Fibroblast of skin of right biceps (primary cell): ENCODE results near the gene OGFOD2.
A peak's percentile ranks its signal among the peaks of the same experiment; 100 is the strongest.

ENCODE experiments used
- DNase-seq: peaks from one replicate; pipeline ENCODE4 v3.0.0-alpha.2; 2013

OGFOD2 gene

GRCh38 chr12:122951979-122952892 lies 22.8 kb upstream of the OGFOD2 start:
- peak; percentile 64 for DNase-seq

- no peak for DNase-seq
Observed at GRCh38 chr12:122955156-122955555, 19.9 kb upstream of the OGFOD2 start.

DNA sequence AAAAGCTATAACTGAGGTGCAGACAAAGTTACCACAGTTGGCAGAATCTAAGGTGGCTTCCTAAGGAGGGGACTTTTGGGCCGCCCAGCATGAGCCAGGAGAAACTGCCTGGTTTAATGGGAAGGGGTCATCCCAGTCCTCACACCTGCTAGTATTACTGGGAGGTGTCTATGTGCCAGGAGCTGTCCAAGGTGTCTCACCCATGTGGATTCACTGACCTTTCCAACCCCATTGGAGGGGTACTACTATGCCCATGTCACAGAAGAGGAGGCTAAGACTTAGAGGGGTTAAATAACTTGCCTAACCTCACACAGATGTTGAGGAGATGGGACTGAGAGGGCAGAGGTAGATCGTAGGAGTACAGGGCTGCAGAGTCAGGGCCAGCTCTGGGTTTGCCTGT lies 19.0 kb upstream of the OGFOD2 start:
- no peak for DNase-seq

DNA sequence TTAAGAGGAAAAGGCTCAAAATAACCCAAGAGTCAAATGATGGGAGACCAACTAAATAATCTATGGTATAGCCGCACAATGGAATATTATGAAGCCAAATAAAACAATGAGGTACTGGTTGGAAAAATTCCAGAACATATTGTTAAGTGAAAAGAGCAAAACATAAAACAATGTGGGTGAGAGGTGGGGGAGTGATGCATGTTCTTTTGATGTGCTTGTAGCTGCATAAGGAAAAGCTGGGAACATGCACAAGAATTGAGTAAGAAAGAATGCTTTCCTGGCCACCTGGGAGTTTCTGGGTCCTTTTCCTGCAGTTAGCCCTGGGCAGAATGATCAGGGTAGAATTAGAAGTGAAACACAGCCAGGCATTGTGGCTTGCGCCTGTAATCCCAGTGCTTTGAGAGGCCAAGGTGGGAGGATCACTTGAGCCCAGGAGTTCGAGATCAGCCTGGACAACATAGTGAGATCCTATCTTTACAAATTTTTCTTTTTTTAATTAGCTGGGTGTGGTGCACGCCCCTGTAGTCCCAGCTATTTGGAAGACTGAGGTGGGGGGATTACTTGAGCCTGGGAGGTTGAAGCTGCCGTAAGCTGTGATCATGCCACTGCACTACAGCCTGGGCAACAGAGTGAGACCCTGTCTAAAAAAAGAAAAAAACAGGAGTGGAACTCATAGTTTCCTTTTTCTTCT lies 16.7 kb upstream of the OGFOD2 start:
- DNase-seq: no peak

DNA sequence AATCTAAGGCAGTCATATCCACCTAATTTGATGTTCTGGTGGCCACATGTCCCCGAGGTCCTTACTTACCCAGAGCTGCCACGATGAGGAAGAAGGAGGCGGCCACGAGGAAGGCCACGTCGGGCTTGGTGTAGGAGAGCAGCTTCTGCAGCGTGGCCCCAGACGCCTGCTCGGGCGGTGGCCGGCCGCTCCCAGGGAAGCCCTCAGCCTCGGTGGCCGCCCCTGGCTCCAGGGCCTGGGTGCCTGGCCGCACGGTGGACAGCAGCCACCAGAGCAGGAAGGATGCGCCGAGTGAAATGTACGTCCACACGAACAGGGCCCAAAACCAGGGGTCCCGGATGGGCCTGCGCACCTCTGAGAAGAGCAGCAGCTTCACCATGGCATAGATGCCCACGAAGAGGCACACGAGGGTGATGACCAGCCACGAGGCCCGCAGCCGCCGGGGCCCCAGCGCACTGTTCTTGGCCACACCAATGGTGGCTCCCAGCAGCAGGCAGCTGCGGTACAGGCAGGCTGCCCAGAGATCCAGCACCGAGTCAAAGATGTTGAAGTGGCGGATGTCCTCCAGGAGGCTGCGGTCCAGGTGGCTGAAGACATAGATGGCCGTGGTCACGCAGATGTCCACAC lies 15.4 kb upstream of the OGFOD2 start:
- DNase-seq: no peak

DNA sequence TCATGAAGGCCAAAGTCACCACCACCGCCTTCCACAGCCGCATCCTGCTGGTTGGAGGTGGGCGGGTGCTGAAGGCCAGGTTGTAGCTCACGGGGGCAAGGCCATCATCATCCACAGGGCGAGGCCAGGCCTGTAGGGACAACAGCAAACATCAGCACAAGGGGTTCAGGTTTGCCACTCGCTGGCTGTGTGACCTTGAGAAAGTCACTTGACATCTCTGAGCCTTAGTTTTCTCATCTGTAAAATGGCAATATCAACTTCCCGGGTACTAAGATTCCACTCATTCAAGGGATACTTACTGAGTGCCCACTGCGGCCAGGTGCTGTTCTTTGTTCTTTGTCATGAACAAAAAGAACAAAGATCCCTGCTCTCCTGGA lies 14.9 kb upstream of the OGFOD2 start:
- DNase-seq: no peak

- DNase-seq: no peak
Observed at GRCh38 chr12:122961531-122962329, 13.3 kb upstream of the OGFOD2 start.

- no peak for DNase-seq
Observed at GRCh38 chr12:122963941-122964265, 11.1 kb upstream of the OGFOD2 start.

DNA sequence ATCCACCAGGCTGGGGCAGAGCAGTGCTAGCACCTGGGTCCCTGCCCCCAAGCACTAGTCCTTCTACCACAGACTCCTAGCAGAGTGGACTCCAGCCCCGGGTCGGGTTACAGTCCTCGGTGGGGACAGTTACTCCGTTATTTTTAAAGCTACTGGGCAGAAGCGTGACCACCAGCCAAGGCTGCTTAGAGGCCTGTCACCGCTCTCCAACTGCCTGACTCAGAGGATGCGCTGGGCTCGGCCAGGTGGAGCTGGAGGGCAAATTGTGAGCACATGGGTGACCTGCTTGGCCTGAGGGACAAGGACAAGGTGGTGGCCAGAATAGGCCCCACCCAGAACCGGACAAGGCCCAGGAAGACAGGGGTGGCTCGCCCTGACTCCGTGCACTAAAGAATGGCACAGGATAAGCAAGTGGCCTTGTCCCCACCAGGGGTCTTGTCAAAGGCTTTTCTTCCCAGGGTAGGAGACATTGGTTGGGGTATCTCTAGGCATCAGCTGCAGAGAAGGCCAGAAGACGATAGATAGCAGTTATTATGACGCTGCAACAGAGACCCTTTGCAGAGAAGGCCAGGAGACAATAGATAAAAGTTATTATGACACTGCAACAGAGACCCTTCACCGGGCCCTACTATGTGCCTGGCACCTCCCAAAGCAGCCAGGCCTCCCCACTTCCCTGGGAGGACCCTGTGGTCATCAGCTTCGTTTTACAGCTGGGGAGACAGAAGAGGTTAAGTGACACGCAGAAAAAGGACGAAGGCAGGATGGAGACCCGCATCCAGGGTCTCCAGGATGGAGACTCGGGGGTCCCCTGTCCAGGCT lies 10.4 kb upstream of the OGFOD2 start:
- DNase-seq: no peak

GRCh38 chr12:122965321-122965751 lies 9.7 kb upstream of the OGFOD2 start:
- no peak for DNase-seq

DNA sequence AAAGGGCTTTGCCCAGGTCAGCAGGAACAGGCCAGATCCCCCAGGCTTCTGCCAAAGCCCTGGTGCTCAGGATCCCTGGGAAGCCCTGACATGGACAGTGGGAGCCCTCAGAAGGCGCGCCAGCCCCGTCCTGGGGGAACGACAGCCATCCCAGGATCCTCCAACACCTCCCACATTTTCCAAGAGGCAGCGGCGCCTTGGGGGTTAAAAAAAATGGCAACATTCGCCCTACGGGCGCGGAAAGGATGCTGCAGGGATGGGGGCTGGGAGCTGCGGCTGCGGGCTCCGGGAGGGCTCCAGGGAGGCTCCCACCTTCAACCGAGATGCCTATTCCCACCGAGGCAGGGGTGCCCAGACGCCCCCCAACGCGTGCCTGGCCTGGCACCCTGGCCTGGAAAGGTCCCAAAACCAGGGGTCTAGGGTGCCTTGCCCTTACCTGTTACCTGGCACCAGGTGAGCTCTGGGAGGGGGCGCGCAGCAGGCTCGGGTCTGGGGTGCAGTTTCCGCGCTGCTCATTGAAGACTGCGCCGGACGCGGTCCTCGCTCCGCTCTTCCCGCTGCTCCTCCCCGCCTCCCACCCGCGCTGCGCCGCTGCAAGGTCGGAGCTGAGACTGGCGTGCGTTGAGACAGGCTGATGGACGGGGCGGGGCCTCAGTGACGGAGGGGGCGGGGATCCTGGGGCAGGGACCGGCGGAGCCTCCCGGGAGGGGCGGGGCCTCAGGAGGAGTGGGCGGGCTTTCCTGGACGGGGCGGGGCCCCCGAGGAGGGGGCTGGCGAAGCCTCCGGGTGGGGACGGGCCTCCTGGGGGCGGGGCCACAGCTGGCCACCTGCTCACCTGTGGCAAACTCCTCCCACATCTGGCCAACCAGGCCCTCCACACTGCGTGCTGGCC lies 8.9 kb upstream of the OGFOD2 start, which contains the start of gene ABCB9:
TSS of gene ABCB9 (minus strand) at position 613 of the 892 bp plus-strand sequence. CDS start 6,228 bp downstream, outside the sequence.
- peak; percentile 91 for DNase-seq

DNA sequence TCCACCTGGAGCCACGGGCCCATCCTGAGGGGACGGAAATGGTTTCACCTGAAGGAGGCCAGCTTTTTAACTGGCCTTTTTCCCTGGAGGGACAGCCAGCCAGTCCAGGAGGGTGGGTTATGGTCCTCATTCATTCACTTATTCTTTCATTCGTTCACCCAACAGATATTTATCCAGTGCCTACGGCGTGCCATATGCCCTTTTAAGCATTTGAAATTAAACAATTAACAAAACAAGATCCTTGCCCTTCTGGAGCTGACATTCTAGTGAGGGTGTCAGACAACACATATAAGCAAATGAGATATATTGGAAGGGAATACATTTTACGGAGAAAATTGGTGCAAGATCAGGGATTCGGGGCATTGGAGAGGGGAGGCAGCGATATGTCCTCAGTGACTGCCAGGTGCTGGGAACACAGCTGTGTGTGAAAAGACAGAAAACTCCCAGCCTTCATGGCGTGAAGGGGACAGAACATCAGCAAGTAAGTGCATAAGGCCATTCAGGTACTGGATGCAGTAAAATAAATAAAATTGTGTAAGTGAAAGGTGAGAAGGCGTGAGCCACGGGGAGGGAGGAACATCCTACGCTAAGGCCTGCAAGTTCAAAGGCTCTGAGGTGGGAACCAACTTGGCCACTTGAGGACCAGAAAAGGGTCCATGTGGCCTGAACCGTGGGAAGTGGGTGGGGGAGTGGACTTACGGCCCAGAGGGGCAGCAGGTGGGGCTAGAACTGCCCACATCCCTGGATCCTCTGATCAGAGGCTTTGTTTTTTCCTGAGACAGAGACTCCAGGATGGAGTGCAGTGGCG lies 8.1 kb upstream of the OGFOD2 start:
- DNase-seq: no peak

DNA sequence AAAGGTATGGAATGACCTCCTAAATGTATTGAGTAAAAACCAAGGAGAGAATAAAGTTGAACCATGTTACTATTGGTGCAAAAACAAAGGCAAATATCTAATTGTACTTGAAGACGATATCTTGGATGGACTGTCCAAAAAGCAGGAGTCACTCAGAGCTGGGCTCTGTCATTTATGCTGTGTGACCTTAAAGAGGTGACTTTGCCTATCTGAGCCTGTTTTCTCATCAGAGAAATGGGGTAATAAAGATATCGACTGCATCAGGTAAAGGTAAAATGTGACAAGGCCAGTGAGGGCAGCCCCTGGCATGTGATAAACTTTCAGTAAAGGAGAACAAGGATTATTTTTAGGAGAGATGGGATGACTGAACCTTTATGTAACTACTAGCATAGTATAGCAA lies 6.9 kb upstream of the OGFOD2 start:
- DNase-seq: no peak

GRCh38 chr12:122969676-122970075 lies 5.4 kb upstream of the OGFOD2 start:
- no peak for DNase-seq

DNA sequence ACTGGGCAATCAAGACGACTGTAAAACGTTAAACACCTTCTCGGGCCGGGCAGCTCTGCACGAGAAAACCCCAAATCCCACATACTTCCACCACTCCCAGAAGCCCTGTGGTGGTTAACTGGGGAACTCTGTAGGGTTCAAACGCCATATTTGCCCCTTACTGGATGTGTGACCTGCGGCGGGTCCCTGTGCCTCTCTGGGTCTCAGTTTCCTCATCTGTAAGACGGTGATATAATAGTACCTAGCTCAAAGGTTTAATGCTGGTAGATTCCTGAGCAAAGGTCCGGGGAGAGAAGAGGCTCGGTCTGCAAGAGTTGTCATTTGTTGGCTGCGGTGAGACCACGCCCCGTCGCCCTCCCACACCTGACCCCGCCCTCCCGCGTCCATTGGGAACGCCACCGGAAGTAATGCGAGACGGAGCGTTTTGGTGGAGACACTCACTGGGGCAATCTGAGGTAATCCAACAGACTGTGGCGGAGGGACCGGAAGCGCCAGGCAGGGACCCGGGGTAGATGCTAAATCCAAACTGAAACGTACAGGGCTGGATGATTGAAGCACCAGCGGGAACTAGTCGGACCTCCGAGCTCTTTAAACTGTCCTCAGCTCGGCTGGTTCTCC lies 661 bp upstream of the OGFOD2 start:
- DNase-seq: peak; percentile 99

DNA sequence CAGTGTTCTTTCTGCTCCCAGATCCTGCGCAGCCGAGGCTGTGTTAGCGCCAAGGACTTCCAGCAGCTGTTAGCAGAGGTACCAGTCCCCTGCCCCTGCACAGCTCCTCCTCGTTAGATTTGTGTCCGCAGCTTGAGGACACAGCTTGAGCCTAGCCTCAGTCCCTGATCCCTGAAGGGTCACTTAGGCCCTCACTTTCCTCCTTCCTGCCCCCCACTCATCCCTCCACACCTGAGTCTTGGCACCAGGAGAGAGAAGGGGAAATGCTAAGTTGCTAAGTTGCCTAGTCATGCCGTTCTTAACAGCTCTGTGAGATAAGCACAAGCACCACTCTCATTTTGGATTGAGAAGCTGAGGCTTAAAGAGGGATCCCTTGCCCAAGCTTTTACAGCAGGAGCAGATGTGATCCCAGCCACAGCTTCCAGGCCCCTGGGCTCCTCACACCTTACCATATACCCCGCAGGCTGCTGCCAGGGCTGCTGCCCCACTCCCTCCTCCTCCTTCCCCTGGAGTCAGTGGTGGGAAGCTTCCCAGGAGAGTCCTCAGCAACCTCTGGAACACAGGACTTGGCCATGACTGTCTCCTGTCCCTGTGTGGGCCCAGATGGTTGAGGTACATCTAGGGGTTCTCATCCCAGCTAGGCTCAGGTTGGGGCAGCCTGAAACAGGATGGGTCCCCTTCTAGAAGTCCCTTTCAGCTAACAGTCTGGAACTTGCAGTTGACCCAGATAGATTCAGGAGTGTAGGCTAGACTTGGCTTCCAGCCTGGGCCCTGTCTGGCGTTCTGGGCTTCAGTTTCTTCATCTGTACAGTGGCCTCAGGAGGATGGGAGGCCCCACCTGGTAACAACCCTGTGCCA lies 975 bp downstream of the OGFOD2 start:
- DNase-seq: no peak

- DNase-seq: no peak
Observed at GRCh38 chr12:122976648-122976975, 1.6 kb downstream of the OGFOD2 start.

GRCh38 chr12:122977153-122977552 lies 2.1 kb downstream of the OGFOD2 start:
- no peak for DNase-seq
